ENCODE data around the gene CNBP.
"Not testable (repeated sequence)": the region's sequence is repeated elsewhere in the genome, so short reads cannot be mapped to it uniquely, and the experiment has no call there.

The CNBP gene

GRCh38 chr3:129183569-129184395 lies at the start of gene CNBP:
Gene CNBP (minus strand): TSS chr3:129183896. CDS start chr3:129171757, 12,139 bp downstream.
- H3K4me3 ChIP-seq, result peak within 1 kb of the TSS; percentile 57 to 99 (median 78)
- H3K27ac ChIP-seq, result peak within 1 kb of the TSS; percentile 82 to 100 (median 98)

GRCh38 chr3:129231331-129232119 lies 47.8 kb upstream of the CNBP start:
- Histone ChIP-seq H3K27ac (peak overlapping the region in 17 of 21 experiments; percentile 0 to 89 (median 67)), H3K4me3 (no peak overlapping the region)

- Histone ChIP-seq H3K27ac (peak overlapping the region in 19 of 21 experiments; percentile 20 to 89 (median 76)), H3K4me3 (no peak overlapping the region)
Measured at GRCh38 chr3:129230311-129231019, 46.8 kb upstream of the CNBP start.

GRCh38 chr3:129228891-129229585 lies 45.3 kb upstream of the CNBP start:
- H3K4me3 ChIP-seq, result no peak overlapping the region
- peak overlapping the region; percentile 18 to 89 (median 76) for H3K27ac ChIP-seq

GRCh38 chr3:129226374-129226773 lies 42.7 kb upstream of the CNBP start:
- Histone ChIP-seq H3K4me3 (no peak overlapping the region), H3K27ac (peak overlapping the region in 18 of 21 experiments; percentile 44 to 85 (median 72))

- H3K4me3 ChIP-seq, result no peak overlapping the region
Measured at GRCh38 chr3:129224984-129225393, 41.3 kb upstream of the CNBP start.

GRCh38 chr3:129224387-129224786 lies 40.7 kb upstream of the CNBP start:
- peak overlapping the region in 19 of 21 experiments; percentile 25 to 85 (median 69) for H3K27ac ChIP-seq
- H3K4me3 ChIP-seq, result not testable (repeated sequence)

More at GRCh38 chr3:129224984-129225393, 41.3 kb upstream of the CNBP start:
- peak overlapping the region in 19 of 21 experiments; percentile 25 to 85 (median 69) for H3K27ac ChIP-seq

GRCh38 chr3:129218742-129219141 lies 35.0 kb upstream of the CNBP start:
- no peak overlapping the region for H3K4me3 ChIP-seq
- no peak overlapping the region for H3K27ac ChIP-seq

- Histone ChIP-seq H3K27ac (no peak overlapping the region), H3K4me3 (no peak overlapping the region)
Measured at GRCh38 chr3:129213238-129213637, 29.5 kb upstream of the CNBP start.

GRCh38 chr3:129211772-129212171 lies 28.1 kb upstream of the CNBP start:
- H3K27ac ChIP-seq, result peak overlapping the region in 17 of 21 experiments; percentile 5 to 67 (median 54)
- H3K4me3 ChIP-seq, result no peak overlapping the region

- Histone ChIP-seq H3K27ac (peak overlapping the region in 15 of 21 experiments; percentile 8 to 67 (median 54)), H3K4me3 (no peak overlapping the region)
Measured at GRCh38 chr3:129211345-129211744, 27.6 kb upstream of the CNBP start.

- no peak overlapping the region for H3K4me3 ChIP-seq
- H3K27ac ChIP-seq, result no peak overlapping the region
Measured at GRCh38 chr3:129207479-129207878, 23.8 kb upstream of the CNBP start.

- Histone ChIP-seq H3K4me3 (no peak overlapping the region), H3K27ac (no peak overlapping the region)
Measured at GRCh38 chr3:129205109-129205832, 21.6 kb upstream of the CNBP start.

- H3K27ac ChIP-seq, result no peak overlapping the region
- H3K4me3 ChIP-seq, result no peak overlapping the region
Measured at GRCh38 chr3:129204473-129204872, 20.8 kb upstream of the CNBP start.

GRCh38 chr3:129199366-129199765 lies 15.7 kb upstream of the CNBP start:
- Histone ChIP-seq H3K4me3 (no peak overlapping the region), H3K27ac (peak overlapping the region in 2 of 21 experiments; percentile 11 to 70)

- peak overlapping the region in 17 of 21 experiments; percentile 6 to 82 (median 68) for H3K27ac ChIP-seq
- no peak overlapping the region for H3K4me3 ChIP-seq
Measured at GRCh38 chr3:129197321-129197720, 13.6 kb upstream of the CNBP start.

- Histone ChIP-seq H3K4me3 (no peak overlapping the region), H3K27ac (peak overlapping the region in 17 of 21 experiments; percentile 6 to 82 (median 68))
Measured at GRCh38 chr3:129196601-129197000, 12.9 kb upstream of the CNBP start.

- no peak overlapping the region for H3K4me3 ChIP-seq
Measured at GRCh38 chr3:129195731-129196256, 12.1 kb upstream of the CNBP start.

More at GRCh38 chr3:129195731-129196256, 12.1 kb upstream of the CNBP start:
- H3K27ac ChIP-seq, result peak overlapping the region in 18 of 21 experiments; percentile 6 to 82 (median 68)

Measured in skin epidermis (tissue), 12 donors.